Epithelial cell of esophagus (primary cell): Measurements from ENCODE around the gene BANF1.
"Not testable (repeated sequence)": the region's sequence is repeated elsewhere in the genome, so short reads cannot be mapped to it uniquely, and the experiment has no call there.

ENCODE experiments used
- DNase-seq: peaks from one replicate; pipeline ENCODE4 v3.0.0; 2010; ENCODE audit warnings: low read depth
- H3K4me3 ChIP-seq: 2 replicates; pipeline ENCODE4 v1.5.1; 2011; ENCODE audit warnings: mild to moderate bottlenecking, low read length, control low read depth
- CTCF ChIP-seq: IDR thresholded peaks from 2 replicates; pipeline ENCODE4 v1.5.1; 2011; ENCODE audit warnings: low read depth, mild to moderate bottlenecking, low read length, control low read depth, inconsistent platforms; ENCODE audit not compliant: insufficient read depth; ENCODE audit errors: missing control alignments

Gene BANF1

DNA sequence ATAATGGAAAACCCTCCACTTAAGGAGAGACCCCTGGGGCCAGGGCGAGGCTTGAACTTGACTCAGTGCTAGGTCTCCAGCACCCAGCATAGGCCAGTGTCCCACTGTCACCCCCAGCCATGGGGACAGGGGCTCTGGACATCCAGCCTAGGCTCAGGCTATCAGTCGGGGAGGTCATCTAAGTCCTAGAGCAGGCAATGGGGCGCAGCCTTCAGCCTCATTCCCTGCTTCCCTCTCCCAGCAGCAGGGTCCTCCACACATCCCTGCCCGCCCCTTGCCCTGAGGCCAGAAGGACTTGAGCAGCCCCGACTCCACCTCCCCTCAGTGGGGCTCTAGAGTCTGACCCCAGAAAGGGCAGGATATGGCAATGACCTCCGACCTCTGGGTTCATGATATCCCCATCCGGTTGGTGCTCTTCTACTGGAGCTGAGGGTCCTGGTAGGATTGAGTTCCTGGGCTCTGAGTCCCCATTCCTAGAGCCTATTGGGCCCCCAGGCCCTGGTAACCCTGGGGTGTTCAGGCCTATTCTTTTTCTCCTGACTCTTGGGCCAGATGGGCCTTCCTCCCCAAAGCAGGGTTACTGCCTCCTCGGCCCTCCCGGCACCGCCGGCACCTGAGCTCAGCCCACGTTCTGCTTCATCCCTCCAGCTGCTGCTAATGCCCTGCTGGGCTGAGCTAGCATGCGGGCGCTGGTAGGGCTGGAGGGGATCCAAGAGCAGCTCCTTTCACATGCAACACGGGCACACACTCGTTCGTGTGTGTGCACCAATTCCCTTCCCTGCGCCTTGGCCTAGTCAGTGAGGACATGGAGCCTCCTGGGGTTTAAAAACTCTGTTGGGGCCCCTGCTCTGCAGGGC lies 13.9 kb downstream of the BANF1 start:
- H3K4me3 ChIP-seq: no peak overlapping the region
- TF ChIP-seq CTCF: no peak
- no peak for DNase-seq

GRCh38 chr11:66016793-66017177 lies 14.5 kb downstream of the BANF1 start:
- no peak overlapping the region for H3K4me3 ChIP-seq
- TF ChIP-seq CTCF: no peak
- no peak for DNase-seq

DNA sequence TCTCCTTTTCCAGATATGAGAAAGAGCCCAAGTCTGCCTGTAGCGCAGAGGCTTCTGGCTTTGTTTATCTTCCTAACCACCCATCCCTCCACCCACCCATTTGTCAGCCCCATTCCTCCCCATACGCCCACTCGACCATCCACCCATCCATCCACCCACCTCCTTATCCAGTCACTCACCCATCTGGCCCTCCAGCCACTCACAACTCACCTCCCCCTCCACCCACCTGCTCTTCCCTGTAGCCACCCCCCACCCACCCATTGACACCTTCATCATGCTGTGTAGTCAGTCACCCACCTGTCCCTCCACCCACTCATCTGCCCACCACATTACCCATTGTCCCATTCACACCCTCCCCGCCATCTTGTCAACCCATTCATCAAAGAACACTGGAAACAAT lies 15.0 kb downstream of the BANF1 start:
- no peak for DNase-seq
- no peak for TF ChIP-seq CTCF
- no peak overlapping the region for H3K4me3 ChIP-seq

GRCh38 chr11:66020212-66020611 lies 17.9 kb downstream of the BANF1 start:
- DNase-seq: no peak
- H3K4me3 ChIP-seq: no peak overlapping the region
- no peak for TF ChIP-seq CTCF

DNA sequence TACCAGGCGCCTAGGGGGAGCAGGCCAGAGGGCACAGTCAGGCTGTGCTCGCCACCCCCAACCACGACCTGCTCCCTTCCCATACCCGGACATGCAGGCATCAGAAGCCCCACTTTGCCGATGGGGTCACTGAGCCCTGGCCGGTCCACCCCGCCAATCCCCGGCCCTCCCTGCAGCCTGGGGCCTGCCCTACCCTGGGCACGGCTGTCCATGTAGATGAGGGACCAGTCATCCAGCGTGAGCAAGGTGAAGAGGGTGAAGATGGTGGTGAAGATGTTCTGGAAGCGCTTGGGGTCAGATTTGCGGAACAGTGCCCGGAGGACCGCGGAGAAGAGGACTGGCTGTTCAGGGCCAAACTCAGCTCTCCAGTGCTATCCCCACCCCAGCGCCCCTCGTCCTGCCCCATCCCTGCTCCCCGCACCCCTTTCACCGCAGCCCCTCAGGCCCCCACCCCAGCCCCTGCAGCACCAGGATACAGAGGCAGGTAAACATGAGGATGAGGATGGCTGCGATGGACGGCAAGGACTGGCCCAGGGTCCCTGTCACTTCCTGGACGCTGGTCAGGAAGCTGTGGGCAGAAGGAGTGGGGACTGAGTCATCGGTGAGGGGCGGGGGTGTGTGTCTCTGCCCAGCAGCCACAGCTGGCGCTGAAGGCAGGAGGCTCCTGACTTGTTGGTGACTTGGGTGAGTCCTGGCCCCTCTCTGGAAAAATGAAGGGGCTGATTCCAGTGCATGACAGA lies 18.5 kb downstream of the BANF1 start:
- no peak for TF ChIP-seq CTCF
- peak; percentile 74 for DNase-seq

GRCh38 chr11:66022401-66023185 lies 20.3 kb downstream of the BANF1 start:
- peak; percentile 82 for TF ChIP-seq CTCF
- peak; percentile 58 for DNase-seq
- H3K4me3 ChIP-seq: no peak overlapping the region

More for the DNA sequence above, 18.5 kb downstream of the BANF1 start:
- no peak overlapping the region for H3K4me3 ChIP-seq

DNA sequence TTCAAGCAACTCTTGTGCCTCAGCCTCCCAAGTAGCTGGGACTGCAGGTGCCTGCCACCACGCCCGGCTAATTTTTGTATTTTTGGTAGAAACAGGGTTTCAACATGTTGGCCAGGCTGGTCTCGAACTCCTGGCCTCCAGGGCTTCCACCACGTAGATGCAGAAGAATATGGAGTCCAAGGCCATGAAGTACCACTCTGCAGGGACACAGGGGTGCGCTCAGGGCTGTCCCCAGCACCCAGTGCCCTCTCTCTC lies 20.8 kb downstream of the BANF1 start:
- not testable (repeated sequence) for H3K4me3 ChIP-seq, DNase-seq
